Measurements from ENCODE around the gene KCNJ13.

KCNJ13 gene

GRCh38 chr2:232757905-232758304 lies 18.5 kb downstream of the KCNJ13 start:
- TF ChIP-seq CTCF (IDR thresholded peaks at IDR 0.05; ENCODE audit: extremely low read depth, insufficient read depth, missing control alignments): no peak

GRCh38 chr2:232750135-232750671 lies 26.2 kb downstream of the KCNJ13 start:
- TF ChIP-seq CTCF (IDR thresholded peaks at IDR 0.05; ENCODE audit: extremely low read depth, insufficient read depth, missing control alignments): no peak
- in situ Hi-C loops (cut with MboI; ENCODE audit: low pct_unique_long_range_greater_than_20kb, low sequenced_read_pairs, unreplicated experiment): no loop called here
- DNase-seq (ENCODE audit: low spot score): no peak

More at GRCh38 chr2:232757905-232758304, 18.5 kb downstream of the KCNJ13 start:
- DNase-seq (ENCODE audit: low spot score): no peak
- in situ Hi-C loops (cut with MboI; ENCODE audit: low pct_unique_long_range_greater_than_20kb, low sequenced_read_pairs, unreplicated experiment): no loop called here

GRCh38 chr2:232749331-232749730 lies 27.0 kb downstream of the KCNJ13 start:
- DNase-seq (ENCODE audit: low spot score): no peak
- no peak for TF ChIP-seq CTCF (IDR thresholded peaks at IDR 0.05; ENCODE audit: extremely low read depth, insufficient read depth, missing control alignments)
- in situ Hi-C loops (cut with MboI; ENCODE audit: low pct_unique_long_range_greater_than_20kb, low sequenced_read_pairs, unreplicated experiment): no loop called here

- TF ChIP-seq CTCF (IDR thresholded peaks at IDR 0.05; ENCODE audit: extremely low read depth, insufficient read depth, missing control alignments): no peak
Observed at GRCh38 chr2:232748038-232748437, 28.3 kb downstream of the KCNJ13 start.

GRCh38 chr2:232744963-232745362 lies 31.4 kb downstream of the KCNJ13 start:
- DNase-seq (ENCODE audit: low spot score): no peak
- in situ Hi-C loops (cut with MboI; ENCODE audit: low pct_unique_long_range_greater_than_20kb, low sequenced_read_pairs, unreplicated experiment): no loop called here
- no peak for TF ChIP-seq CTCF (IDR thresholded peaks at IDR 0.05; ENCODE audit: extremely low read depth, insufficient read depth, missing control alignments)

More at GRCh38 chr2:232748038-232748437, 28.3 kb downstream of the KCNJ13 start:
- no peak for DNase-seq (ENCODE audit: low spot score)
- in situ Hi-C loops (cut with MboI; ENCODE audit: low pct_unique_long_range_greater_than_20kb, low sequenced_read_pairs, unreplicated experiment): no loop called here

GRCh38 chr2:232741972-232742371 lies 34.4 kb downstream of the KCNJ13 start:
- in situ Hi-C loops (cut with MboI; ENCODE audit: low pct_unique_long_range_greater_than_20kb, low sequenced_read_pairs, unreplicated experiment): no loop called here
- DNase-seq (ENCODE audit: low spot score): no peak
- no peak for TF ChIP-seq CTCF (IDR thresholded peaks at IDR 0.05; ENCODE audit: extremely low read depth, insufficient read depth, missing control alignments)
